Activated CD8-positive, alpha-beta memory T cell treated with anti-CD3 and anti-CD28 coated beads, Interleukin-2, amount 10 ng/mL, durations not matched to agents 7 days and 5 days (primary cell): ENCODE results near the gene VWA7. TPM values are rescaled to one million over a fixed set of nuclear protein-coding genes. Genes with fewer than 3 reads are reported as not detected.

Experiments used
- ATAC-seq: fragments of 150-1000 bp; cut with Tn5 transposase; one replicate; pipeline ENCODE4 v1.10.0; 2021; ENCODE audit warnings: moderate library complexity
- CTCF ChIA-PET: fragments of 350-600 bp; sonication (Branson Sonifier 250); formaldehyde crosslinking; loops from one replicate; lab custom pipeline; 2021; ENCODE audit warnings: antibody characterized with exemption; lab: Charles Lee
- DNase-seq: peaks from one replicate; pipeline ENCODE4 v3.0.0-alpha.2; 2020
- H3K27ac Mint-ChIP-seq: one replicate; pipeline ENCODE4 v1.8.0; 2021; ENCODE audit warnings: mild to moderate bottlenecking, mixed read lengths
- H3K27me3 Mint-ChIP-seq: one replicate; pipeline ENCODE4 v1.8.0; 2021; ENCODE audit warnings: mixed read lengths
- H3K36me3 Mint-ChIP-seq: one replicate; pipeline ENCODE4 v1.8.0; 2021; ENCODE audit warnings: mild to moderate bottlenecking, mixed read lengths
- H3K4me1 Mint-ChIP-seq: one replicate; pipeline ENCODE4 v1.8.0; 2021; ENCODE audit warnings: mixed read lengths
- H3K4me3 Mint-ChIP-seq: one replicate; pipeline ENCODE4 v1.8.0; 2021; ENCODE audit warnings: mild to moderate bottlenecking, moderate library complexity, mixed read lengths
- H3K9me3 Mint-ChIP-seq: one replicate; pipeline ENCODE4 v1.8.0; 2022; ENCODE audit warnings: low read depth, mixed read lengths
- total RNA-seq, 2 experiments: library from RNA; stranded (reverse); gene quantifications; one replicate each; pipeline ENCODE4 v1.2.3, GENCODE V29; 2021

VWA7 gene
- total RNA-seq, 2 experiments from 2014 or later: 5.7 to 6.4 TPM

DNA sequence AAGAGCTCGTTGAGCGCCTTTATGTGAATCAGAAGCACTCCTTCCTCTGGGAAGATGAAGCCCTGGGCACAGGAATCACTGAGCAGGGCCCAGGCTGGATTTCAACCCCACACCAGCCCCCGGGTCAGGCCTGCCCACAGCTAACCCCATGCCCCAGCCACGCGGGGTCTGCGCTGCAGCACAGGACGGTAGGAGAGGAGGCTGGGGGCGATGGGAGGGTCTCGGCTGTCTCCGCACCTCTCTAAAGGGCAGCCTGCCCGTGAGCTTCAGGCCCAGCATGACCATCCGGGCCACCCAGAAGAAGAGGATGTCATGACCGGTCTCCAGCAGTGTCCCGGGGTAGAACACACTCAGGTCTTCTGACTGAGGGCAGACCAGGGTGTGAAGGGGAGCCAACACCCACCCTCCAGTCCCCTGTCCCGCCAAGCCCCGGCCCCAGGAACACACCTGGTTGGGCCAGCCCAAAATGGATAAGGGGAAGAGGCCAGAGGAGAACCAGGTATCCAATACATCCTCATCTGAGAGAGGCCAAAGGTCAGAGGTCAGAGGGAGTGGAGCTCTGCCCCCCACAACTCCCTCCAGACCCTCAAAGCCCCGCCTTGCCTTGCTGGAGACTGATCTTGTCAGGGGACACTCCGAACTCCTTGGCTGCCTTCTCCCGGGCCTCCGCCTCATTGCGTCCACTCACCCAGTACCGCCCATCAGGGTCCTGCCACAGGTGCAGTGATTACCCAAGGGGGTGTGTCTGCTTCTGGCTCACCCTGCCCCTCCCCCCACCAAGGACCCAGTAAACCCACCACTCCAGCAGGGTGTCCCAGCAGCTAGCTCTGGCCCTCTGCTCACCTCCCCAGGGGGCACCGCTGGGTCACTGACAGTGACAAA lies 4.4 kb upstream of the VWA7 start:
- ATAC-seq (no peak), DNase-seq (no peak)
- H3K27me3 Mint-ChIP-seq: no peaks in the 10 kb centered on the region
- H3K27ac Mint-ChIP-seq: no peak overlapping the region
- H3K36me3 Mint-ChIP-seq: peaks cover 21% of the 10 kb centered on the region
- no peak overlapping the region for H3K4me3 Mint-ChIP-seq
- CTCF ChIA-PET: interaction anchor here (1.8 kb wide), 2 partner anchors 9 to 12 kb away, joined by 6 to 7 read pairs; no protein-coding TSS in a partner anchor
- H3K4me1 Mint-ChIP-seq: peaks cover 14% of the 10 kb centered on the region
- H3K9me3 Mint-ChIP-seq: no peaks in the 10 kb centered on the region

DNA sequence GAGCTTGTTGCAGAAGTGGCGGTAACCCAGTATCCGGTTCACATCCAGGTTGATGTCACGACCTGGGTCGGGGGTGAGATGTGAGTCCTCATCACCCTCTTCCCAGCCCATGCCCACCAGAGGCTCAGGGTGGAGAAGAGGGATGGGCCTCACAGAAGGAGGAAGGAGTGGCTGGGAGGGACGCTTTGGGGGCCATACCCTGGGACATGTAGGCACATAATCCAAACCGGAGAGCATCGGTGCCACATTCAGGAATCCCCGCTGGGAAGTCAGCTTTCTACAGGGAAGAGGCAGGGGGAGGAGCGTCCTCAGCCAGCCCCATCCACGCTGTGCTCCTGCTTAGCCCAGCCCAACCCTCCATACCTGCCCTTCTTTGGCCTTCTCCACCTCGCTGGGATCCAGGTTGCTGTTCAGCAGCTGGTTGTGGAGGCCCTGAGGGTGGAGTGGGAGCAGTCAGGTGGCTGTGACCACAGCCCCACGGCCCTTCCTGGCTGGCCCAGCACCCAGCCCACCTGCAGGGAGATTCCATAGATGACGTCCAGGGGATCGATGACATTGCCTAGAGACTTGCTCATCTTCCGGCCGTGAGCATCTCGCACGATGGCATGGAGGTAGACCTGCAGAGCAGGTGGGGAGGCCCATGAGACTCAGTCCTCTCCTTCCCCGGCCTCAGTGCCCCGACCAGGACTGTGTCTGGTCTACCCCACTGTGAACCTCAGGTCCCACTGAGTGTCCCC lies 3.5 kb upstream of the VWA7 start:
- CTCF ChIA-PET: interaction anchor here (1.0 to 1.8 kb wide), 4 partner anchors 10 to 50 kb away, joined by 3 to 7 read pairs (median 6); no protein-coding TSS in a partner anchor
- Mint-ChIP-seq H3K27ac (no peak overlapping the region), H3K4me1 (peaks cover 21% of the 10 kb centered on the region), H3K27me3 (no peaks in the 10 kb centered on the region), H3K4me3 (no peak overlapping the region), H3K9me3 (no peaks in the 10 kb centered on the region), H3K36me3 (peaks cover 19% of the 10 kb centered on the region)
- no peak for ATAC-seq
- DNase-seq: no peak

DNA sequence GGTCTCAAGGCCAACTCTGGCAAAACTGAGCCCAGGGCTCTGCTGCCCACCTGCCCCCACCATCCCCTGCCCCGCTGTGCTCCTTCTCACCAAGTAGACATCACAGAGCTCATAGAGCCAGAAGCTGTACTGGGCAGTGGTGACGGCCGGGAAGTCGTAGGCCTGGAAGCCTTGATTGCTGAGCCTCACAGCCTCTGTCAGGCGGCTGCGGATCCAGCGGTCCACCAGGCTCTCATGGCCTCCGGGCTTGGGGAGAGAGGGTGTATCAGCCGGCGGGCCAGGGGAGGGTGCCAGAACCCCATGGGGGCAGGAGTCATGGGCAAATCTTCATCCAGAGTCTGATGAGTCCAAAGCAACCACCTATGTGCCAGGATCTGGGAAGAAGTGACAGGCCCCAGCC lies 2.8 kb upstream of the VWA7 start:
- H3K27ac Mint-ChIP-seq: no peak overlapping the region
- H3K27me3 Mint-ChIP-seq: no peaks in the 10 kb centered on the region
- ATAC-seq (no peak), DNase-seq (no peak)
- no peak overlapping the region for H3K4me3 Mint-ChIP-seq
- CTCF ChIA-PET: interaction anchor here (1.0 to 2.9 kb wide), 4 partner anchors 10 to 51 kb away, joined by 3 to 15 read pairs (median 6); no protein-coding TSS in a partner anchor
- H3K9me3 Mint-ChIP-seq: no peaks in the 10 kb centered on the region
- peaks cover 17% of the 10 kb centered on the region for H3K36me3 Mint-ChIP-seq
- peaks cover 28% of the 10 kb centered on the region for H3K4me1 Mint-ChIP-seq

DNA sequence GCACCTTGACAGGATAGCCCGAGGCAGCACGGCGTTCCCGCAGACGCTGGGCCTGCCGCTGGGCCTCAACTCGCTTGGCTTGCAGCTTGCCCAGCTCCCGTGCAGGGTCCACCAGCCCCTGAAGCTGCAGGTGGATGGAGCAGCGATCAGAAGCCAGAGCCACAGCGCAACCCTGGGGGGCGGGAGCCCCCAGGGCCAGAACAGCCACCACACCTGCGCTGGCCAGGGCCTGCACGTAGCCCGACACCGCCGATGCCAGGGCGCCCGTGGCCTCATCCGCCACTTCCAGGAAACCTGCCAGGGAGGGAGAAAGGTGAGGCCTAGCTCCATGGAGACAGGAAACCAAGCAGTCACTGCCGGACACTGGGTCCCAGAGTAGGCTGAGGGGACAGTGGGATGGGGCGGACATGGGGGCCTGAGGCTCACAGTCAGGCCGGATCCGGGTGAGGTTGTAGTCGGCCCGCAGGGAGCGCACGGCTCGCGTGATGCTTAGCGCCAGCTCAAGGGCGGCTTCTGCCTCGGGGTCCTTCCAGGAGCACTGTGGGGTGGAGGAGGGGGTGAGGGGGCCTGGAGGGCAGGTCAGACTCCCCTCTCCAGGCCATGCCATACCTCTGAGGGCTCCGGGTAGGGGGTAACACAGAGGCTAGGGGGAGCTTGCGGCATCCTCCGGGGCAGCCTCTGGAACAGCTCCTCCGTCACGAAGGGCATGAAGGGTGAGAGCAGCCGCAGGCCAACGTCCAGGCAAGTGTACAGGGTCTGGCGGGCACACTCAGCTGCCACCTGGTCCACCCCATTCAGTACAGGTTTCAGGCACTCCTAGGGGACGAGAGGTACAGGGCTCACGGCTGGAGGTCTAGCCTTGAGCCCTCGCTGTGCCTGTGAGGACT lies 2.1 kb upstream of the VWA7 start:
- ATAC-seq (no peak), DNase-seq (no peak)
- Mint-ChIP-seq H3K27me3 (no peaks in the 10 kb centered on the region), H3K4me1 (peaks cover 28% of the 10 kb centered on the region), H3K36me3 (peaks cover 10% of the 10 kb centered on the region), H3K9me3 (no peaks in the 10 kb centered on the region), H3K27ac (no peak overlapping the region), H3K4me3 (no peak overlapping the region)
- CTCF ChIA-PET: interaction anchor here (1.0 to 2.9 kb wide), 3 partner anchors 10 to 51 kb away, joined by 3 to 15 read pairs (median 6); no protein-coding TSS in a partner anchor

DNA sequence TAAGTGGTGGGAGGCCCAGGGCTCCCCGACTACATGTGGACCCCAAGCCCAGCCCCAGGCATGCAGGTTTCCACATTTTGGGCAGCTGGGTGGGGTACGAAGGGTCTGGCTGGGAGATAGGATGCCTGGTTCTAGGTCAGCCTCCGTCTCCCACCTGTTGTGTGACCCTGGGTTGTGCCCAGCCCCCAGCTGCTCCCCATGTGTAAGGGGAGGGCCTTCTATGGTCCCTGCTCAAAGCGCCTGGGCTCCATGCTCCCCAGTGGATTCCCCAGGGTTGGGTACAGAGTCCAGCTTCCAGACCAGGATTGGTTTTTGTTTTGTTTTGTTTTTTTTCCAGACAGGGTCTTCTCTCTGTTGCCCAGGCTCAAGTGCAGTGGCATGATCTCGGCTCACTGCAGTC lies 1.1 kb upstream of the VWA7 start:
- H3K27ac Mint-ChIP-seq: peak overlapping the region; percentile 52
- H3K27me3 Mint-ChIP-seq: no peaks in the 10 kb centered on the region
- ATAC-seq: no peak
- H3K36me3 Mint-ChIP-seq: peaks cover 7% of the 10 kb centered on the region
- CTCF ChIA-PET: interaction anchor here (1.4 to 2.9 kb wide), 4 partner anchors 9 to 49 kb away, joined by 4 to 15 read pairs (median 10); partner anchors contain the start of gene HSPA1B
- peaks cover 28% of the 10 kb centered on the region for H3K4me1 Mint-ChIP-seq
- no peak overlapping the region for H3K4me3 Mint-ChIP-seq
- DNase-seq: no peak
- no peaks in the 10 kb centered on the region for H3K9me3 Mint-ChIP-seq

DNA sequence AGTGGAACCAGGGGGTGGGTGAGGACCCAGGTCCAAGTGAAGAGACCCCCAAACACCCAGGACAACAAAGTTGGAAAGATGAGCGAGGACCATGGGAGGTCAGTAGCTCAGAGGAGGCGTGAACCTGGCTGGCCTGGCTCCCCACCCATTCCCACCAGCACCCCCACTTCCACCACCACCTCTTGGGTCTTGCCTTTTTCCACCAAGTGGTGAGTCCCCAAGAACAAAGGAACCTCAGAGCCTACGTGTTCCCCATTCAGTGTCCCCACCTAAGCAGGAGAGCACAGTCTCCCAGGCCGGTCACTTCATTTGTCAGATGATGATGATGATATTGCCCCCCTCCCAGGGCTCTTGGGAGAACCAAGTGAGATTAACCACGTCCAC lies 531 bp upstream of the VWA7 start:
- H3K9me3 Mint-ChIP-seq: no peaks in the 10 kb centered on the region
- ATAC-seq (no peak), DNase-seq (no peak)
- CTCF ChIA-PET: interaction anchor here (1.4 to 2.9 kb wide), 4 partner anchors 8 to 50 kb away, joined by 4 to 15 read pairs (median 10); partner anchors contain the start of gene HSPA1B
- H3K4me3 Mint-ChIP-seq: no peak overlapping the region
- peak overlapping the region; percentile 86 for H3K27ac Mint-ChIP-seq
- peaks cover 33% of the 10 kb centered on the region for H3K4me1 Mint-ChIP-seq
- peaks cover 7% of the 10 kb centered on the region for H3K36me3 Mint-ChIP-seq
- no peaks in the 10 kb centered on the region for H3K27me3 Mint-ChIP-seq

DNA sequence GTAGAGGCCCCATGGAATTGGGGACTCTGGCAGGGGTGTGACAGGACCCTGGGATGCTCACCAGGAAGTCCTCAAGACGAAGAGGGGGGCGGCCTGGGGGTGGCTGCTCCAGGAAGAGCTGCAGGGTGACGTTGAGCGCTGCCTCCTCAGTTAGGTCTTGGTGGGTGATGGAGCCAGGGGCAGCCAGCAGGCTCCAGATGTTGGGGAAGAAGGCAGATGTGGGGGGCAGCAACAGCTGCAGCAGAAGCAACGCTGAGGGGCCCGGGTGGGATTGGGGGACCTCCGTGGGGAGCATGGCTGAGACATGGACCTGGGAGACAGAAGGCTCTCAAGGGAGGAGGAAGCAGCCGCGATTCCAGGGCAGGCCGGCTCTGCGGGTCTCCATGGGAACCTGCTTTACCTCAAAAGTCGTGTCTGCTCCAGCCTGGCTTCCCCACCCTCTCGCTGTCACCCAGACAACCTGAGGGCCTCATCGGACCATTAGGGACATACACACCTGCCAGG lies 591 bp downstream of the VWA7 start:
- Mint-ChIP-seq H3K27me3 (no peaks in the 10 kb centered on the region), H3K4me1 (peaks cover 39% of the 10 kb centered on the region), H3K9me3 (no peaks in the 10 kb centered on the region), H3K27ac (peak overlapping the region; percentile 86), H3K4me3 (peak overlapping the region; percentile 39), H3K36me3 (peaks cover 7% of the 10 kb centered on the region)
- CTCF ChIA-PET: no interaction called here
- DNase-seq (no peak), ATAC-seq (no peak)

DNA sequence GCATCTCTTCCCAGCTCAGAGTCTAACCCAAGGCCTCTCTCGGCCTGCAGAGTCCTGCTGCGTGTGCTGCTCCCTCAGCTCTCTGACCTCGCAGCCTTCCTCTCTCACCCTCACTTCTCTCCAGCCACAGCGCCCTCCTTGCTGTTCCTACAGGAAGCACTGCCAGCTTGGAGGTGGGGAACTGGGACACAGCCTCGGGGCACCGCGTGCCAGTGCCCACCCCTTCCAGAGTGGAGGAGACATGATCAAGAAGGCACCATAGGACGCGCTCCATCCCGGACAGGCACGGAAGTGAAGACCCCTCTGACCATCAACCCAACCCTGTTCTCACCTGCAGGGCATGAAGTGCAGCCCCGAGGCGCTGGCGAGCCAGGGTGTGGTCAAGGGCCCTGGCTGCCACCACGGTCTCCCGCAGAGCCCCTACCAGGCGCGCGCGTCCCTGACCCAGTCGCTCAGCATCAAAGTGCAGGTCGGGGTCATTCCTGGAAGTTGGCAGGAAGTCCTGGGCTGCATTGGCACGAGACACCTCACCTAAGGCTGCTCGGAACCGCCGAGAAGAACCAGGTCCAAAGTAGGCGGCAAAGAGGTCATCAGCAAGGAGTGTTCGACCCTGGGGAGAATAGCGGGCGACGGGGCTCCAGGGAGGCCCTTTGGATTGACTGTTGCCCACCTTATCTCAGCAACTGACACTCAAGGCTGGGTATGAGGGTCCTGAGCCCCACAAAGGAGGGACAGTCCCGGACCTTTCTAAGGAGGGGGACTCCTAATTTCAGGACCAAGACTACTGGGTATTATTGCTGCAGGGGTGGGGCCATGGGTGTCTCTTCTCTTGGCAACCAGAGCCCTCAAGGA lies 1.3 kb downstream of the VWA7 start:
- no peaks in the 10 kb centered on the region for H3K27me3 Mint-ChIP-seq
- CTCF ChIA-PET: interaction anchor here (1.2 to 1.4 kb wide), 3 partner anchors 20 to 52 kb away, joined by 3 to 6 read pairs (median 4); partner anchors contain the start of gene HSPA1B
- no peak for ATAC-seq
- peaks cover 7% of the 10 kb centered on the region for H3K36me3 Mint-ChIP-seq
- no peak for DNase-seq
- peak overlapping the region; percentile 86 for H3K27ac Mint-ChIP-seq
- no peaks in the 10 kb centered on the region for H3K9me3 Mint-ChIP-seq
- peaks cover 45% of the 10 kb centered on the region for H3K4me1 Mint-ChIP-seq
- H3K4me3 Mint-ChIP-seq: peak overlapping the region; percentile 39

DNA sequence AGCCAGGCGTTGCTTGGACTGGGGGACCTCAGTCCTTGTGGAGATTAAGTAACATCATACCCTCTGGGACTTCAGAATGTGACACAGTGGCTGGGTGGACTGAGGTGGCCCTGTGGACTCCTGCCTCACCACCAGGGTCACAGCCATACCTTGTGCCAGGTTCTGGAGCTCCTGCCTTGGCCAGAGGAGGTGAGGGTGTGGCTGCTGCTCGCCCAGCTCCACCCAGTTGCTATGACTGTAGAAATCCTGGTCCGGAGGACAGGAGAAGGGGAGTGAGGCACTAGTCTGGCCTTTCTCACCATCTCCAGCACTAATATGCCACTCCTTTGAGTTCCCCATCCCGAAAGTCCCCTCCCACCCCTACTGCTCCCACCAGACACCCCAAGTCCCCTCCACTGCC lies 1.9 kb downstream of the VWA7 start:
- CTCF ChIA-PET: interaction anchor here (1.0 to 1.4 kb wide), 4 partner anchors 21 to 56 kb away, joined by 3 to 6 read pairs (median 4); partner anchors contain the start of gene HSPA1B
- no peaks in the 10 kb centered on the region for H3K27me3 Mint-ChIP-seq
- H3K27ac Mint-ChIP-seq: no peak overlapping the region
- H3K9me3 Mint-ChIP-seq: no peaks in the 10 kb centered on the region
- peaks cover 7% of the 10 kb centered on the region for H3K36me3 Mint-ChIP-seq
- H3K4me1 Mint-ChIP-seq: peaks cover 45% of the 10 kb centered on the region
- no peak for ATAC-seq
- no peak overlapping the region for H3K4me3 Mint-ChIP-seq
- no peak for DNase-seq

DNA sequence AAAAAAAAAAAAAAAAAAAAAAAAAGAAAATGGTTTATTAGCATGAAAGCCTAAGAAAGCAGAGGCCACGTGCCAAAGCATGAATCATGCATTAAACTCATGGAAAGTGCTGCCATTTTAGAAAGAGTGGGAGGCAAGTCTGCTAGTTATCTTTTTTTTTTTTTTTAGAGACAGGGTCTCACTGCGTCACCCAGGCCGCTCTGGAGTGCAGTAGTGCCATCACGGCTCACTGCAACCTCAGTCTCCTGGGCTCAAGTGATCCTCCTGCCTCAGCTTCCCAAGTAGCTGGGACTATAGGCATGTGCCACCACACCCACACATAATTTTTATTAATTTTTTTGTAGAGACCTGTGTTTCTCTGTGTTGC lies 5.2 kb downstream of the VWA7 start:
- H3K27ac Mint-ChIP-seq: peak overlapping the region; percentile 73
- H3K4me1 Mint-ChIP-seq: peaks cover 49% of the 10 kb centered on the region

DNA sequence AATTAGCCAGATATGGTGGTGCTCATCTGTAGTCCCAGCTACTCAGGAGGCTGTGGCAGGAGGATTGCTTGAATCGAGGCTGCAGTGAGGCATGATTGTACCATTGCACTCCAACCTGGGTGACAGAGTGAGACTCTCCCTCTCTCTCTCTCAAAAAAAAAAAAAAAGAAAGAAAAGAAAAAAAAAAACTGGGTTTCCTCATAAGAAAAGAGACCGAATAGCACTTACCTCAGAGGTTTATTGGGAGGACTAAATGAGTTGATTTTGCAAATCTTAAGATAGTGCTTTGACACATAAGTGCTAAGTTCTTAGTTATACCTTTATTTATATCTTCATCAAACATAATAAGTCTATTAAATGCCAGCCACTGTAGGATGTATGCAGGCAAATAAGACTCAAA lies 6.3 kb downstream of the VWA7 start:
- Mint-ChIP-seq H3K27me3 (no peaks in the 10 kb centered on the region), H3K4me1 (peaks cover 39% of the 10 kb centered on the region), H3K36me3 (peaks cover 5% of the 10 kb centered on the region), H3K9me3 (no peaks in the 10 kb centered on the region), H3K27ac (peak overlapping the region; percentile 73), H3K4me3 (no peak overlapping the region)
- no peak for DNase-seq
- CTCF ChIA-PET: interaction anchor here (0.6 to 3.1 kb wide), 21 partner anchors 11 to 188 kb away, joined by 3 to 44 read pairs (median 6); partner anchors contain the start of genes ABHD16A, BAG6, C6orf47 and CLIC1
- ATAC-seq: no peak

More for the DNA sequence above, 5.2 kb downstream of the VWA7 start:
- no peak overlapping the region for H3K4me3 Mint-ChIP-seq
- DNase-seq (no peak), ATAC-seq (no peak)
- CTCF ChIA-PET: interaction anchor here (0.7 to 3.0 kb wide), 13 partner anchors 17 to 152 kb away, joined by 3 to 39 read pairs (median 4); partner anchors contain the start of genes HSPA1B, MSH5 and VARS1
- no peaks in the 10 kb centered on the region for H3K27me3 Mint-ChIP-seq
- H3K9me3 Mint-ChIP-seq: no peaks in the 10 kb centered on the region
- peaks cover 5% of the 10 kb centered on the region for H3K36me3 Mint-ChIP-seq
